A172 (cell line): ENCODE measurements around the gene KAZN. TPM values are rescaled to one million over a fixed set of nuclear protein-coding genes. Genes with fewer than 3 reads are reported as not detected.

Experiments used
- DNase-seq: peaks from one replicate; pipeline ENCODE4 v3.0.0-alpha.2; 2015; ENCODE audit warnings: low spot score
- total RNA-seq: library from RNA; depleted of rRNA; stranded (reverse); fragments of >200 nt; shearing (Covaris generic); gene quantifications from 2 replicates; pipeline ENCODE4 v1.2.3, GENCODE V29; 2014

KAZN gene
- total RNA-seq, 1 experiment from 2014 or later: 1.7 TPM

- DNase-seq: no peak
These were observed 171.2 kb downstream of the KAZN start for GRCh38 chr1:14769486-14770274.

DNA sequence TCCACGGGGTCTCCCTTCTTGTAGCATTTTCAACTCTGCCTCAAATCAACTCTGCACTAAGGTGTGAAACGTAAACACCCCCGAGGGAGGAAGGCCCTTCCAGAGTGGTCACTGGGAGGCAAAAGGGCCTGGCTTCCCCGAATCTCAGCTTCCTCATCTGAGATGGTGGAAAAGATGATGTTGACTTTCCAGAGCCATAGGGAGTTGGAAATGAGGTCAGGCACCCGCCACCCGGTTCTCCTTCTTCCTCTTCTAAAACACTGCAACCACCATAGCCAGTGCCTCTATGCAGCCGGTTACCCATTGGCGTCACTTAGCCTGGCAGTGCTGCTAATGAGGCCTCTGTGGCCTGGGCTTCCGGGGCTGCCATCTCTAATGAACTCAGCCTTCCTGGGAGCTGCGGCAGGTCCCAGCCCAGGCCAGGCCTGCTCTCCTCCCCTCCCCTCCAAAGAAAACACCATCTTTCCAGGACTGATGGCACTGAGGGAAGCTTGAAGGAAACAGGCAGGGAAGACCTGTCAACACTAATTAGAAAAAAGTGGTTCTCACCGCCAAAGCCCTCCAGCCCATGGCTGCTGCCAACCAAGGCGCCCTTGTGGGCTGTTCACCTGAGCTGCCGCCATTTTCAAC, 175.0 kb downstream of the KAZN start:
- DNase-seq: no peak

GRCh38 chr1:14774225-14774624, 175.7 kb downstream of the KAZN start:
- no peak for DNase-seq

DNA sequence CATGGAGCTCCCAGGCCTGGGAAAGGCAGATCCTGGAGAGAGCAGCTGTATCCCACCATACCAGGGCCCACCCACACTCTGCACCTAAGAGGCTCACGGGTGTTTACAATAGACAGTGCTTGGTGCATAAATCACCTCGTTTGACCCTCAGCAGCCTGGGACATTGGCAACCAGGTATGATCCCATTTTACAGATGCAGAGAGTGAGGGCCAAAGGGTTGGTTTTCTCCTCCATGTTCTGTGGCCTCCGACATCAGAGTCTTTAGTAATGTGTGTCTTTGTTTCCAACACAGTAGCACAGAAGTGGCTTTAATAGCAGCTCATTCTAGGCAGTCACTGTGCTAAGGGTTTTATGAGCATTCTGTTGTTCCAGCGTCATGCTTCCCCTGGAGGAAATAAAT, 176.5 kb downstream of the KAZN start:
- DNase-seq: no peak

DNA sequence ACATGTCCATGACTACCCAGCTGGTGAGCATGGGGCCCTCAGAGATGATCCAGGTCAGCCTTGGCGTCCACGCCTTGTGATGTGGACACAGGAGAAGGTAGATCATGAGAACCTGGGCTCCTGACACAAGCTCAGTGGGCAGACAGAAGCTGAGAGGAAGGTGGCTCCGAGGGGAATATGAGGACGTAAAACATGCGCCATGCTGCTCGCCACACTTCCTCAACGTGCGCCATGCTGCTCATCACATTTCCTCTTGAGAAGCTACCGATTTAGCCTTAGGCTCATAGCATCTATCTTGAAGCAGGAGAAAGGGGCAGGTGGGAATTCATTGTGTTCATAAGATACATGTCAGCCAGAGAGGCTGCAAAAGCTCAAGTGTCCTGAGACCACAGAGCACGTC, 176.9 kb downstream of the KAZN start:
- no peak for DNase-seq

DNA sequence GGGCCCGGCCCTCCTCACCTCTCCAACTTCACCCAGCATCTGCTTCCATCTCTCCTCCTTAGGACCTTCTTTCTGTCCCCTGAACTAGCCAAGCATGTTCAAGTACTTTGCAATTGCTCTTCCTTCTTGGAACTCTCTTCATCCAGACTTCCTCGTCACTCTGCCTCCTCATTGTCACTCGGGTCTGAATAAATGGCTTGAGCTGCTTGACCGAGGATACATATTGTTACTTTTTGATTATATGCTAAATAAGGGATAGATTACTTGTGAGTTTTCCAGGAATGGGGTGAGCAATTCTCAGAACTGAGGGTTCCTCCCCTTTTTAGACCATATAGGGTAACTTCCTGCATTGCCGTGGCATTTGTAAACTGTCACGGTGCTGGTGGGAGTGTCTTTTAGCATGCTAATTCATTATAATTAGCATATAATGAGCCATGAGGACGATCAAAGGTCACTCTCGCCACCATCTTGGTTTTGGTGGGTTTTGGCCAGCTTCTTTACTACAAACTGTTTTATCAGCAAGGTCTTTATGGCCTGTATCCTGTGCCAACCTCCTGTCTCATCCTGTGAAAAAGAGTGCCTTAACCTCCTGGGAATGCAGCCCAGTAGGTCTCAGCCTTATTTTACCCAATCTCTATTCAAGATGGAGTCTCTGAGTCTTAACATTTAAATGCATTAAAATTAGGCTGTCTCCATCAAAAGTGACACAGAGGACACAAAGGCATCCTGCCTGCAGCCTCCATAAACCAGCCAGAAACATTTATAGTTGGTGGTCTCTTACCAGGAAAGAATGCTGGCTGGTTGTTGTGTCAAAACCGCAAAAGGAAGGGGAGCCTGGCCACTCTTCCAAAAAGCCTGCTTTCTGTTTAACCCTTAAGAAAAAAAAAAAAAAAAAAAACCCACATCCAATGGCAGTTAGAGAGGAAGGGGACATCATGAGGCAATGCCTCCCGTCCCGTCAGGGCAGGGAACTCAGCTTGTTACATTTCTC, 179.3 kb downstream of the KAZN start:
- no peak for DNase-seq

- no peak for DNase-seq
These were observed 180.0 kb downstream of the KAZN start for GRCh38 chr1:14778541-14778897.

DNA sequence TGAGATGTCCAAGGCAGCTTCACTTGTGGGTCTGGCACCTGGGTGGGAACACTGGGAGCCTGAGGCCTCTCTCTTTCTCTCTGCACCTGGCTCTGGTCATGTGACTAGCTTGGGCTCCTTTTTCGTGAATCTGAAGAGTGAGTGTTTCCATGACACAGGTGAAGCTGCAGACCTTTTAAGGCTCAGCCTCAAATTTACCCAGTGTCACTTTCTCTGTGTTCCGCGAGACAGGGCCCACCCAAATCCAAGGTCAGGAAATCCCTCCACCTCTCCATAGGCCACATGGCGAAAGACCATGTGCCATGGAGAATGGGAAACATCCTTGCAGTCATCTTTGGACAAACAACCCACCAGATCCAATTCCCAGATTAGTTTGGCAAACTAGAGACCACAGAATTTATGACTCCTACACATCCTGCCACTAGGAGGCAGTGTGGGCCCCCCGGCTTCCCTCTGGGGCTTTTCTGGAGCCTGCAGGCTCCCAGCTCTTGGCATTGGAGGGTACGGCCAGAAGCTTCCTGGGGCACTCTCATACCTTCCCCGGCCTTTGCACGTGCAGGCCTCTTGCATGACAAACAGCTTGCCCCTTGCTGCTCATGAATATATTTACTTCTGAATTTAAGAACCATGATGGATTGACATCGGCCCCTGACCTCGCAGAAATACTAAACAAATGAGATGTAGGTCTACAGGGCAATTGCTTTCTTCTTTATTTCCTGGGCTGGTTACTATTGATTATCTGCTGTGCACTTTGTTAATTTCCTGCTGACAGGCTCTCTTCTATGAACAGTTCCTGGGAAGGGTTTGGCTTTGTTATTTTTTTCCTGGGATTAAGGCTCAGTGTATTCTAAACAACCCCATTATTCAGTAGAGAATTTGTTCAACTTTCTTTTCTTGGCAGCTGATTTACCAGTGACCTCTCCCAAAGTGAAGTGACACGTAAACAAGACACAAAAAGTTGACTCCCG, 180.7 kb downstream of the KAZN start:
- DNase-seq: no peak

DNA sequence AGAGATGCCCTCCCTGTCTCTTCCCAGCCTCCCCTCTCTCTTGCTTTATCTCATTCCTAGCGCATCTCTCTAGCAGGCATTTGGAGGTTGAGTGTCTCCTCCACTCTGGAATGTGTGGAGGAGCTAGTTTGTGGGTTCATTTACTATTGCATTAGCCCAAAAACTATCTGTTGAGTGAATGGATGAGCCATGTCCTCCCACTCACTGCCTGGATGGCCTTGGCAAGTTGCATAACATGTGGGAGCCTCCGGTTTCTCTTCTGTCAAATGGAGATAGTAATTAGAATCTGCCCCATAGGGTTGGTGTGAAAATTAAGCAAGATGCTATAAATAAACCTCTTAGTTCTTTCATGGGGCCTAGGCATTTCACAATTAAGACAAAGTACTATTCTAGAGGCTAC, 181.8 kb downstream of the KAZN start:
- DNase-seq: no peak

DNA sequence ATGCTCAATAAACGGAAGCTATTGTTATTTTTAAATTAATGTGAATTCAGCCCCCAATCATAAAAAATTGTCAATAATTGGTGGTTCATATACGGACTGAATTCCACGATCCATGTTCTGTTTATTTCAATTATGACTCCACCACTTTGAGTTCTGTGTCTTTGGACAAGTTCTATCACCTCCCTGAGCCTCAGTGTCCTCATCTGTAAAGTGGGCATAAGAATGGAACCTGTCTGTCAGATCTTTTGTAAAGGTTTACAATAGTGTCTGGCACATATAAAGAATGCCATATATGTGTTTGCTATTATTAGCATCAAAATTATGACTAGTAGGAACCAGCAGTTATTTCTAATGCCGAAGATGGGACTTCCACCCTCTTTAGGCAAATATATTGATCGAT, 183.3 kb downstream of the KAZN start:
- DNase-seq: no peak

DNA sequence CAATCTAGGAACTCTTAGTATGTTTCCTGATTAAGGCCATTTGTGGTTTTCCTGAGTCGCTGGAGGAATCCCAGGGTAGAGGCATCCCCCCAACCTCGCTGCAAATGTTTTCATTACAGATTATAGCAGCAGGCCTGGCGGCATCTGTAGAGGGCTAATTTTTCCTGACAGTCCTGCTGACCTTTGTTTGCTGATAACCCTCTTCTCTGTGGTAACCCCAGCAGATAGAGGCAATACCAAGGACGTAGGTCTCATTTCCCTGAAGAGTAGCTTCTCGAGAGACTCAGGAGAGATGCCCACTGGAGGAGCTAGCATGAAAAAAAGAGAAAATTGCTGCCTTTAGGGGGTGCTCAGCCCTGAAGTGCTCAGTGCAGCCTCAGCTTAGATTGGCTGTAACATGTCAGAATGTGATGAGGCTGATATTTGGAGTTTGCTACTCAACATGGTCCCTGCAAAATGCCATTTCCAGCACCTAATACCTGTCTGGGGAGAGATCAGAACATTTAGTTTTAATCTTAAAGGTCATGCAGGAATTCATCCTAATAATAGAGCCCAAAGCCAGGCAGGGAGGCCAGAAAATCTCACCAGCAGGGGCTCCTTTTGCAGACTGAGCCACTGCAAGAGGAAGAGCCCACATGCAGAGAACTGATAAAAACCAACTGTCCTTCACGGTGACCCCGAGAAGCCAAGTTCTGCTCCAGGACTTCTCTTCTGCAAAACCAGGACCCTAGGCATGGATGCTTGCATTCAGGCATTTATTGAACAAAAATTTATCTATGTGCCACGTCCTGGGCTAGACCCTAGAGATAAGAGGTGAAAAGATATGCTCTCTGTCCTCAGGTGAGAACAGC, 184.5 kb downstream of the KAZN start:
- DNase-seq: no peak

- DNase-seq: no peak
These were observed 185.1 kb downstream of the KAZN start for GRCh38 chr1:14783592-14783886.

GRCh38 chr1:14784790-14785773, 186.6 kb downstream of the KAZN start:
- DNase-seq: no peak

DNA sequence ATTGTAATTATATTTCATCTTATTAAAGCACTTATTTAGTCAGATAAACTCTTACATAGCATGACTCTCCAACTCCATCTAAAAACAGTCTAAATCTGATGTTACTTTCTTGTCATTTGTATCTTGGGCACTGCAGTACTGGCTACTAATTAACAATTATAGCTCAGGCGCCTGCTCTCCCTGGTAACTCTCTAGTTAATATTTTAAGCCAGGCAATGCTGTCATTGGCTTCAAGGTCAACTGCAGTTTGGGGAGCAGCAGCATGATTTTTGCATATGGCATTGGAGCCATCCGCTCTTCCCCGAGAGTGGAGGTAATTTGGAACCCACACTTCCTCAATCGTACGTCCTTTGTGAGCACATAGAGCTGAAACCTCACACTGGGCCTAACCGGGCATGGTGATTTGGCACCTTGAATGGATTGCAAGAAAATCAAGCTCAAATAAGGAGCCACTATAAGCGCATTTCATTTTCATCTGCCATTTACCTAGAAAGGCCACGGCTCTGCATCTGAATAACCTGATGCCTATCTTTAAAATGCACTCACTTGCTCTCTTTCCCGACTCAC, 187.7 kb downstream of the KAZN start:
- no peak for DNase-seq

GRCh38 chr1:14786681-14787080, 188.2 kb downstream of the KAZN start:
- no peak for DNase-seq

DNA sequence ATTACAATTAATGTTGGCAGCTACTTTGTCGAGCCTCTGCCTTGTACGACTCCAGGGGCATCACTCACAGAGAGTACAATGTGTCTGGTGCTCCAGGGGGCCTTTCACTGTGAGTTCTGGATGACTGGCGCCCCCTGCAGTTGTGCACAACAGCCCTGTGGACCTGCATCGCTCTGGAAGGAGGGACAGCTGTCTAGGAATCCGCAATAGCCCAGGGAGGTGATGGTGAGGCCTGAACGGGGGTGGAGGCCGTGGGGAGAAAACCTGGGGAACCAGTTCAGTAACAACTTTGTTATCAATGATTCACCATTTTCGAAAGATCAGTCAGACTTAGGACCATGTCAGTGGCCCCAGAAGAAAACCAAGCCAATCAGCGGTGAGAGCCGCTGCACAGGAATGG, 189.1 kb downstream of the KAZN start:
- no peak for DNase-seq

DNA sequence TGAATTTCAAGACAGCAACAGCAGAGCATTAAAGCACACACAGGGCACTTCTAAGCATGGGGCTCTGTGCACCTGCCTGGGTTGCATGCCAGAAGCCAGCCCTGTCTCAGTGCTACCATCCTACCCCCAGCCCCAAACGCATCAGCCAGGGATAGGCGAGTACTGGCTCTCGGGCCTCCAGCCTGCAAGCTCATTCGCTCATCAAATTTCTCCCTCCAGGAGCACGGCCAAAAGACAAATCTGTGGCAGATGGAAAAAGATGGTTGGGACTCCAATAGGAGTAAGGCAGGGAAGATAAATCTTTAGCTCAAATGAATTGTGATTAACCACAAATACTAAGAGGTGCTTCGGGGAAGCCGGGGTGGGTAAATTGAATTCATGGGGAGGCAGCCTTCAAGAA, 189.6 kb downstream of the KAZN start:
- DNase-seq: no peak

GRCh38 chr1:14790982-14791381, 192.5 kb downstream of the KAZN start:
- no peak for DNase-seq

GRCh38 chr1:14791654-14792053, 193.2 kb downstream of the KAZN start:
- DNase-seq: no peak
